Fibroblast of upper back skin (primary cell): ENCODE measurements around the gene EFCAB6.
A peak's percentile ranks its signal among the peaks of the same experiment; 100 is the strongest.

ENCODE experiments used
- DNase-seq: peaks from one replicate; pipeline ENCODE4 v3.0.0-alpha.2; 2013

Gene EFCAB6, protein sequence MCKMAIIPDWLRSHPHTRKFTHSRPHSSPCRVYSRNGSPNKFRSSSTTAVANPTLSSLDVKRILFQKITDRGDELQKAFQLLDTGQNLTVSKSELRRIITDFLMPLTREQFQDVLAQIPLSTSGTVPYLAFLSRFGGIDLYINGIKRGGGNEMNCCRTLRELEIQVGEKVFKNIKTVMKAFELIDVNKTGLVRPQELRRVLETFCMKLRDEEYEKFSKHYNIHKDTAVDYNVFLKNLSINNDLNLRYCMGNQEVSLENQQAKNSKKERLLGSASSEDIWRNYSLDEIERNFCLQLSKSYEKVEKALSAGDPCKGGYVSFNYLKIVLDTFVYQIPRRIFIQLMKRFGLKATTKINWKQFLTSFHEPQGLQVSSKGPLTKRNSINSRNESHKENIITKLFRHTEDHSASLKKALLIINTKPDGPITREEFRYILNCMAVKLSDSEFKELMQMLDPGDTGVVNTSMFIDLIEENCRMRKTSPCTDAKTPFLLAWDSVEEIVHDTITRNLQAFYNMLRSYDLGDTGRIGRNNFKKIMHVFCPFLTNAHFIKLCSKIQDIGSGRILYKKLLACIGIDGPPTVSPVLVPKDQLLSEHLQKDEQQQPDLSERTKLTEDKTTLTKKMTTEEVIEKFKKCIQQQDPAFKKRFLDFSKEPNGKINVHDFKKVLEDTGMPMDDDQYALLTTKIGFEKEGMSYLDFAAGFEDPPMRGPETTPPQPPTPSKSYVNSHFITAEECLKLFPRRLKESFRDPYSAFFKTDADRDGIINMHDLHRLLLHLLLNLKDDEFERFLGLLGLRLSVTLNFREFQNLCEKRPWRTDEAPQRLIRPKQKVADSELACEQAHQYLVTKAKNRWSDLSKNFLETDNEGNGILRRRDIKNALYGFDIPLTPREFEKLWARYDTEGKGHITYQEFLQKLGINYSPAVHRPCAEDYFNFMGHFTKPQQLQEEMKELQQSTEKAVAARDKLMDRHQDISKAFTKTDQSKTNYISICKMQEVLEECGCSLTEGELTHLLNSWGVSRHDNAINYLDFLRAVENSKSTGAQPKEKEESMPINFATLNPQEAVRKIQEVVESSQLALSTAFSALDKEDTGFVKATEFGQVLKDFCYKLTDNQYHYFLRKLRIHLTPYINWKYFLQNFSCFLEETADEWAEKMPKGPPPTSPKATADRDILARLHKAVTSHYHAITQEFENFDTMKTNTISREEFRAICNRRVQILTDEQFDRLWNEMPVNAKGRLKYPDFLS (N-terminal part only)

DNA sequence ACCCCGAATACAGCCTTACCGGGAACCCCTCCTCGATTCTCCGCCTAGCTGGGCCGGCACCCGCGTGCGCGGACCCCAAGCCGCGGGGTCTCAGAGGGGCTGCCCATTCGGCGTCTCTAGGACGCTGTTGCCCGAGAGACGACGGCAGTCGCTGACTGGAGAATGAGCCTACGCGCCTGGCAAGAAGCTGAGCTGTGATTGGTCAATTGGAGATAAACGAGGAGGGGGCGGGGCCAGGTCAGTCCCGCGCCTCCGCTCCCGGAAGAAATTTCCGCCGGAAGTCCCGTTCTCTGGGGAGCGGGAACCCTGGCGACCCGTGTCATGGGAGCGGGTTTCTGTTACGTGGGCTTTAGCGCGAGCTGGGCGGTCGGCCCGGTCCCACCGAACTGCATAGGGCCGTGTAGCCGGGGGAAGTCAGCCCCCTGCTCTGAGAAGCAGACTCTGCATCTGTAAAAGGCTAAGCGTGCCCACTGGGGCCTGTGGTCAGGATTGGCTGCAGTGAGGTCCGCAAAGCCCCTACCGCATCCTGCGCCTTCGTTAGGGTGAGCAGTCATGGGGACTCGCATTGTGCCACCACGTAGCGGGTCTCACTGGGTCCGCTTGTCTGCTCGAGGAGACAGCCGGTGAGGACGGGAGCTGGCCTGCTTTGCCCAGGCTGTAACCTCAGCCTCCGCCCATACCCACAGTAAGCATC is at the start of gene EFCAB6:
Gene EFCAB6, minus strand, starts transcription at position 157 of the 694 bp plus-strand sequence. CDS start 29,987 bp downstream, outside the sequence.
- peak; percentile 92 for DNase-seq

DNA sequence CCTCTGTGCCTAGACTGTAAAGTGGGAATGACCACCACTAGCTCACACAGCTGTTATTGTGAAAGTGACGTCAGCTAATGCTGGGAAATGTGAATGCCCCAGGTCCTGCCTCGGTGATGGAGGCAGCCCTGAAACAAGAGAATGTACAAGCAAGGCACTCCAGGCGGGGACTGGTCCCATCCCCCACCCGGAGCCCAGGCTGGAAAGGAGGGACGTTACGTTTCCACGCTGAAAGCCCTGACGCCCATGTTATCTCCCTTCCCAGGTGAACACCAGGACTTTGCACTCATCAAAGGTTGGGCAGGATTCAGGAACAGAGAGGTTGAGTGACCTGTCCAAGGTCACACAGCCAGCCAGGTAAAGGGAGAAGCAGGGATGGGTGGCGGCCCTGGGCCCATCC is 49.4 kb upstream of the EFCAB6 start:
- peak; percentile 28 for DNase-seq

DNA sequence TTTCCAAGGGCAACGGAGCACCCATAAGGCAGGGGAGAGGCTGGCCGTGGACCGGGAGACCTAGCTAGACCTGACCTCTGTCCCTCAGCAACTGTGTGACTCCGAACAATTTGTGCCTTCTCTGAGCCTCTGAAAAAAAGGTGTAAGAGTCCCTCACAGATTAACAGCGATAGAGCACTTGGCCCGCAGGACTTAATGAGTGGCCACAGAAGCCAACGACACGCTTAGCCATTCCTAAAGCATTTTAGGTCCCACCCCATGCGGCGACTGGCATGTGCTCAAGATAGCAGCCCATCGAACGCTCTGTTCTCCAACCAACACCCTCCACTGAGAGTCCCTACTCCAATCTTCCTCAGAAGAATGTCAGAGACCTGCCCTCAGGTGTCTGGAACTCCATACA is 48.7 kb upstream of the EFCAB6 start:
- DNase-seq, result no peak

DNA sequence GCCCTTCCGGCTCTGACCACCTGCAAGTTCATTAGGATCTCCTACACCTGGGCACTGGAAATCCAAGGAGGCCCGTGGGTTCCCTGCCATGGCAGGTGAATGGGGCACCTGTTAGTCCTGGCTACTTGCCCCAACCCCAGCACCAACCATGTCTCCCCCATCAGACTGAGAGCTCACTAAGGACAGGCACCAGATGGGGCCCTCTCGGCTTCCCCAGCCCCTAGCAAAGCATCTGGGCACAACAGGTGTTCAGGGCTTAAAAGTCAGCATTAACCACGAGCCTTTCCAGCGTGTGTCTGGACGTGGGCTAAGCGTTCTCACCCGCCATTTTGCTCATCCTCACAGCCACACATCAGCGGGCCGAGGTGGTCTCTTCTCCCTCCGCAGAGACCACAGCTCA is 48.0 kb upstream of the EFCAB6 start:
- DNase-seq, result no peak

DNA sequence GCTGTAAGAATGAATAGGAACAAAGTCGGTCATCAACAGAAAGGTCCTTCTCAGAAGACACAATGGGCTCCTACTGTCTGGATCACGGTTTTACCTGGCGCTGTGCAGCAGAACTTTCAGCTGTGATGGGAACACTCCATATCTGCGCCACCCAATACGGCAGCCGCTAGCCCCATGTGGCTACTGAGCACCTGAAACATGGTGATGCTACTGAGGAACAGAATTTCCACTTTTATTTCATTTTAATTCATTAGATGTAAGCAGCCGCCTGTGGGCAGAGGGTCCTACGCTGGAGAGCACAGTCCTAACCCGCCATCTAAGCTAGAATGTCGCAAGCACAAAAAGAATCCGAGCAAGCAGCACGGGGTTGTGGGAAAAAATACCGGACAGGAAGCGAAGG is 47.5 kb upstream of the EFCAB6 start:
- DNase-seq, result no peak

DNA sequence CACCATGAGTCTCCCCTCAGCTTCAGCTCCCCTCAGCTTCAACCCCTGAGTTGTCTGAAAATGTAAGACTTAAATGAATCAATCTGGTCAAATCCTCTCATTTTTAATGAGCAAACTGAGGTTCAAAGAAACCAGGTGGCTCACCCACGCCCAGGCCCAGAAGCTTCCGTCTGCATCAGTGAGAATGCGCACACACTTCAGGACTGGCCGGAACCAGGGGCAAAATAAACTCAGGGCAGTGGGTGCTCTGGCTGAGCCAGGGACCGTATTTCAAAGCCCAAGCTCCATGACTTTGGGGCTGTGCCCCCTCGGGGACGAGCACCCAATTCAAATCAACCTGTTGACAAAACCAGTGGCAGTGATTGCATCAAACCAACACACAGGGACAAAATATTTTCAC is 47.1 kb upstream of the EFCAB6 start:
- DNase-seq, result no peak

DNA sequence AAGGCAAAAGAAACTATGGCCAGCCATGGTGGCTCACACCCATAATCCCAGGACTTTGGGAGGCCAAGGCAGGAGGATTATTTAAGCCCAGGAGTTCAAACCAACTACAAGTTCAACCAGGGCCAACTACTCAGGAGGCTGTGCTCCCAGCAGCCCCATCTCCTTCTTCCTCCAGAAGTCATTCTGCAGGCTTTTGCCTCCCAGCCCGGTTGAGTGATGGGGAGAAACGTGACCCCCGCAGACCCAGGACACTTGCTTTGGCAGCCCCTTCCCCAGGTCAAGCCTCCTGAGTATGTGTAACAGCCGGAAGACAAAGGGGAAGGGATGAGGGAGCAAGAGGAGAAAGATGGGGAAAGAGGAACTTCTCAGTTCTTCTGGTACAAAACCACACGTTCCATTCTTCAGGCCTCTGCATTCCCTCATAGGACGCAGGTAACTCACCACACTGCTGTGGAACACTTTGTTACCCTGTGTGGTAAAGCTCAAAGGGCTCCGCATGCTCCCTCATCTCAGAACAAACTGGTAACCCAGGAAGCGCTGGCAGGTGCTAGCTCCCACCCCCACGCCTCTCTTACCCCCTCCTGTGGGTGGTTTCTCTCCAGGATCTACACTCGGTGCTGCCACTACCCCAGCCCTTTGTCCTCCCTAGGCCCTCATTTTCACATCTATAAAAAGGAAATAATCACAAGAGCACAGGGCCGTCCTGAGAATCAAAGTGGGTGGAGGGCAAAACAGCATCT is 46.2 kb upstream of the EFCAB6 start:
- DNase-seq, result no peak

DNA sequence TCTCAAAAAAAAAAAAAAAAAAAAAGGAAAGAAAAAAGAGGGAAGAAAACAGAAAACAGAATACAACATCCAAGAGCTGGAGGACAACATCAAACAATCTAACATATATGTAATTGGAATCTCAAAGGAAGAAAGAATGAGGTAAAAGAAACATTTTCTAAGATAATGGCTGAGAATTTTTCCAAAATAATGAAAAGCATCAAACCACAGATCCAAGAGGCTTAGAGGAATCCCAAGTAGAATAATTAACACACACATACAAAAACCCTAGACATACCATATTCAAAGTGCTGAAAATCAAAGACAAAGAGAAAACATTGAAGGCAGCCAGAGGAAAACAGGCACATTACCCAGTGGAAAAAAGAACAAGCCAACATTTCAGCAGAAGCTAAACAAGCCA is 45.3 kb upstream of the EFCAB6 start:
- DNase-seq, result no peak

DNA sequence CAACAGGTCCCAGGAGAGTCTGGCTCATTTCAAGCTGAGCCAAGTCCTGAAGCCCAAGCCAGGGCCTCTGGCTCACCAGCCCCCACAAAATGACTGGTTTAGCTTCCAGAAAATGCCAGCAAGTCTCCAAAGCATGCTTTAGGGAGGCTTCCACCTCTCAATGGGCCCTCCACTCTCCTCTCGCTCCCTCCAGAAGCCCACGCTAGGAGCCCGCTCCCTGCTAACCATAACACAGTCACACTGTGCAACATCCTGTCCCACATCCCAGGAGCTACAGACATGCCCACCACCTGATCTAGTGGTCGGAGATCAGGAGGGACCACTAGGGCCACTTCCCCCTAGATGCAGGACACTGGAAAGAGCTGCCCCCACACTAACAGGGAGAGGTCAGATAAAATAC is 43.3 kb upstream of the EFCAB6 start:
- no peak for DNase-seq

DNA sequence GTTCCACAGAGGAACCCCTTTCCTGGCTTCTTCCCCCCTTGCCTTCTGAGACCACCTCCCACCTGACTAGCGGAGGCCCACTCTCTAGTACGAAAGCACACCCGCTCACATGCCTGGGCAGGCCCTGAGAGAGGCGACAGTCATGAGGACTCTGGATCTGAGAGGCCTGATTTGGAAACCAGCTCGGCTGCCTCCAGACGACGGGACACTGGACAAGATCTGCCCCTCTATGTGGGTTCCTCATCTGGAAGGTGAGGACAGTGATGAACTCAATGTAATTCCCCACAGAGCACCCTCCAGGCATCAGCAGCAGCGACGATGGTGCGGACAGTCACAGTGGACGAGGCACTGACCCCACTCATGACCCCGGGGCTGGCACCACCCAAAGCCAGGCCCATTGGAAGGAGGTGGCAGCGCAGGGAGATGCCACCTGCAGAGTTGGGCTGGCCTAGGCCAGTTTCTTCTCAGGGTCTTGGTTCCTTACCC is 42.7 kb upstream of the EFCAB6 start:
- no peak for DNase-seq

DNA sequence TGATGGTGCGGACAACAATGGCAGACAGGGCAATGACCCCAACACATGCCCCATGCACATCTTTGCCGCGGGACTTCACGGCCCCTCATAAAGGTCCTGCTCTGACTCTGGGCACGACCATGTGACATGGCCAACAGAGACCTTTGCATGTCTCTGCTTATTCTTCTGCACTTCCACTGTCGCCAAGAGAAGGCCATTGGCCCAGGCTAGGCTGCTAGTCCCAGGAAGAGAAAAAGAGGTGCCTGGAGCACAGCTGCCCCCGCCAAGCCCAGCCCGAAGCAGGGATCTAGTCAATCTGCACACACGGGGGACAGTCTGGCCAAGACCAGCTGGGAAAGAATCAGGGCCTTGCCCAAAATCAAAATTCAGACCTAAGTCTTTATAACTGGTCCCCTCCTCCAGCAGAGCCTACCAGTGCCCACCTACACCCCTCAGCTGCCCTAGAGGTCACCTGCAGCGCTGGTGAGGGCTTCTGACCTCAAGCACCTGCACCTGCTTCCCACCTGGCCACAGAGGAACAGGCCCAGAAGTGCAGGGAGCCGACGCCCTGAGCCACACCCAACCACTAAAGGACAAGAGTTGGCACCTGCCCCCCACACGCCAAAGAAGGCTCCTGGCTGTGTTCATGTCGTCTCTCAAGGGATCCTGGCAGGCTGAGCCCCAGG is 42.1 kb upstream of the EFCAB6 start:
- no peak for DNase-seq

DNA sequence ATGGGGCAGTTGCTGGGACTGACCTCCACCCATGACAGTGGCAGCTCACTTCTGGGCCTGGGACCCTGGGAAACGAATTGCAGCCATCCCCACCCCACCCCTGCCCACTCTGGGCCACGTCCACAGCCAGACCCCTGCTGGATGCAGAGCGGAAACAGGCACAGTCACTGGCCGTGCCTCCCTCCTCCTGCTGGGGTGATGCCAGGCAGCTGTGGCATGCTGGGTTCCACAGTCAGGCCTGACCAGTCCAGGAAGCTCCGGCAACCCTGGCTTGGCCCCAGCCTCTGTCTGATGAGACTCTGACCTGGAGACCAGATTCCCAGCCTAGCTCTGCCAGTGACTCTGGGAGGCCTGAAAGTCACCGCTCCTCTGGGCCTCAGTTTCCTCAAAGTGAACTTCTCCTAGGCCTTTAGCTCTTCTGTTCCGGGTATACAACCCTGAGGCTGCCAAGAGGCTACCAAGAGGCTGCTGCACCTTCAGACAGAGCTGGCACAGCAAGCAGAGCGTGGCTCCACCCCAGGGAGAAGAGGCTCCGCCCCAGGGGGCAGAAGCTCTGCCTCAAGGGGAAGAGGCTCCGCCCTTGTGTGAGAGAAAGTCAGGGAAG is 41.3 kb upstream of the EFCAB6 start:
- no peak for DNase-seq

DNA sequence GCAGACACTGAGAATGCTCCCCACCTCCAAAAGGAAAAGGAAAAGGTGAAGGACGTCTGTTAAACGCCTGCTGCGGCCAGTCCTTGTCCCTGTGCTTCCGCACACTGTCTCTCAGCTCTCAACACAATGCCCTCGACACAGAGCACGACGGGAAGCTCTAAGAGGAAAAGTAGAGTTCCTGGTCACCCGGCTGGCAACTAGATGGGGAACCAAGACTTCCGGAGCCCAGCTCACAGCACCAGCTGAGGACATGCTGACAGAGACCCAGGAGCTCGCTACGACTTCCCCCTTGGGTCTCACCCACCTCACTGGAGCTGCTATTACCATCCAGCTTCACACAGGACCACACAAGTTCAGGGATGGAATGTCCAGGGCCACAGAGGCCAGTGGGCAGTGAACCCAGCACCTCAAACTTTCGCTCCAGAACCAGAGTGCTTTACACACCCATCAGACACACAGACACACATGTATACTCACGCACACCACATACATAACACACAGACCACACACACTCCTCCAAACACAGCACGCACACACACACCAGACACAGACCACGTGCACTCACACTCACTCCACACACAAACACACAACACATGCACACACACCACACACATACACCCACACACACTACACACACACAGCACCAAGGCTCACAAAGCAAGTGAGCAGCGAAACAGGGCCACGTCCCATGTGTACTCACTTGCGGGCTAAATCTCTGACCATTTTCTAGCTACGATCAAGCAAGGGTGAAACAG is 40.6 kb upstream of the EFCAB6 start:
- no peak for DNase-seq

DNA sequence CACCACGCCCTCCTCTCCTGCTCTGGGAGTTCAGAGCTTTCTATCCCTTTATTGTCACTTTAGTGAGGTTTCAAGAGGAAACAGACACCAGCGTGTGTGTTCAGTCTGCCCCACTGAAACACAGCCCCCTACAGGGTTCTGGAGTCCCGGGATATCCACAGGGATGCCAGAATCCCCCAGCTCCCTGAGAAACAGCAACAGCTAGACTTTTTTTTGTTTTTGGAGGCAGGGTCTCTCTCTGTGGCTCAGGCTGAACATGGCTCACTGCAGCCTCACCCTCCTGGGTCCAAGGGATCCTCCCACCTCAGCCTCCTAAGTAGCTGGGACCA is 39.8 kb upstream of the EFCAB6 start:
- no peak for DNase-seq

DNA sequence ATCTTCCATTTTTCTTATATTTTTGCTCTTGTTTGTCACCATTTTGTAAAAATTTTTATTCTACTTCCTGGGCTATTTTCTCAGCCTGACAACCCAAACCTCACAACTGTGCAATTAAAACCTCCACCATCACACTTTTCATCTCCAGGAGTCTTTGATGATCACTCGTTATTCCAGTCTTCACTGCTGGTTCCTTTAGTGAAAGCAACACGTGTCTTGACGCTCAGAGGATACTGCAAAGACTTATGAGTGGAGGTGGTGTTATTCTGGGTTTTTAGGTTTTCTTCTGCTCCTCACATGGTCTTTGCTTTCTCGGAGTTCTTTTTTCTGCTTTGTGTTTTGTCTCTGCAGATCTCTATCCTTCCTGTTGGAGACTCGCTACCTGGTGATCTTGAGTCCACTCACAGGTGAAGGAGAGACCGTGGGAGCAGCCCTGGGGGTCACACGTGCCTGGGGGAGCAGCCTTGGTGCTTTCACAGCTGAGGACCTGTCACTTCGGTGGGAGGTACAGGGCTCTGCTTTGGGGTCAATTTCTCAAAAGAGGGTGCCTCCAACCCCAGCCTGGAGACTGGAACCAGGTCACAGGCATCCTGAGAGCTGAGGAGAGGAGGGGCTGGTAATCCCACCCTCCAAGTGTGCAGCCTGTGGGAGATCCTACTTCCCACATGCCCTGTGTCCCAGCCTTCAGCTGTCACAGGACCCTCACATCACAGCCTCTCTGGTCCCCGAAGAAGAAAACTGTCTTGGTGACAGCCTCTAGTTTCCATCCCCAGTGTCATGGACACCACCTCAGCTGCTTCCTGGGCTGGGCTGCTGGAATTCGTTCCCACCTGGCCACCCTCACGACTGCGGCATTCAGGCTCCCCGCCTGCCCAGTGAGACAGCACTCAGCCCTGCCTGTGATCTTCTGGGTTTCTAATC is 39.2 kb upstream of the EFCAB6 start:
- no peak for DNase-seq

DNA sequence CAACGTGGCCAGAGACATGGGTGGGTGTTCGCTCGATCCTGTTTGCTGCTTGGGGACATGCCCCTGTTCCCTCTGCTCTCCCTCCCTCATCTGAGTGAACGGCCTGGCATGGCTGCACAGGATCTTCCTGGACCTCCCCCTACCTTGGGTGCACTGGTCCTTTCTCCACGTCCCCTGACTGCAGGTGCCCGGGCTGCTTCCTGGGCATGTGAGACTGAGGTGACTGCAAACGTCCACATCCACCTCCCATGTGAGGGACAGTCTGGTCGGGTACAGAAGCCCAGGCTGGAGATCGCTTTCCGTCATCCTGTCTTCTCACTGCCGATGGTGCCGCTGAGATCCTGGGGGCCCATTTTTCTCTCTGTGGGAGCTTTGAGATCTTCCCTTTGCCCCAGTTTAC is 38.4 kb upstream of the EFCAB6 start:
- no peak for DNase-seq

DNA sequence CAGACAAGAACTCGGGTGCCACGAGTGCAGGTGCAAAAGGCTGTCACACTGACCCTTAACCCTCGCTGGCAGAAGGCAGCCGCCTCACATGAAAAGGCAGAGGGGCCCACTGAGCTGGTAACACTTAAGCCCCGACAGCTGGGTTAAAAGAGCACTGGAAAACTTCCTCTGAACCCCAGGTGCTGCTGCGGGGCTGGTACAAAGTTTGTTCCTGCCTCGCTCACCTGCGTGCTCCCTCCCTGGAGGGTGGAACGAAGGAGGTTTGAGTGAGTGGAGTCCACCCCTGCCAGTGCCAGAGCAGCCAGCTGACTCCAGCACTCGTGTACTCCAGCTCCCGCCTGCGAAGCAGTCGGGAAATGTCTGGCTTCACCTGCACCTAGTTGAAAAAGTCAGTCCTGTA is 37.6 kb upstream of the EFCAB6 start:
- no peak for DNase-seq

DNA sequence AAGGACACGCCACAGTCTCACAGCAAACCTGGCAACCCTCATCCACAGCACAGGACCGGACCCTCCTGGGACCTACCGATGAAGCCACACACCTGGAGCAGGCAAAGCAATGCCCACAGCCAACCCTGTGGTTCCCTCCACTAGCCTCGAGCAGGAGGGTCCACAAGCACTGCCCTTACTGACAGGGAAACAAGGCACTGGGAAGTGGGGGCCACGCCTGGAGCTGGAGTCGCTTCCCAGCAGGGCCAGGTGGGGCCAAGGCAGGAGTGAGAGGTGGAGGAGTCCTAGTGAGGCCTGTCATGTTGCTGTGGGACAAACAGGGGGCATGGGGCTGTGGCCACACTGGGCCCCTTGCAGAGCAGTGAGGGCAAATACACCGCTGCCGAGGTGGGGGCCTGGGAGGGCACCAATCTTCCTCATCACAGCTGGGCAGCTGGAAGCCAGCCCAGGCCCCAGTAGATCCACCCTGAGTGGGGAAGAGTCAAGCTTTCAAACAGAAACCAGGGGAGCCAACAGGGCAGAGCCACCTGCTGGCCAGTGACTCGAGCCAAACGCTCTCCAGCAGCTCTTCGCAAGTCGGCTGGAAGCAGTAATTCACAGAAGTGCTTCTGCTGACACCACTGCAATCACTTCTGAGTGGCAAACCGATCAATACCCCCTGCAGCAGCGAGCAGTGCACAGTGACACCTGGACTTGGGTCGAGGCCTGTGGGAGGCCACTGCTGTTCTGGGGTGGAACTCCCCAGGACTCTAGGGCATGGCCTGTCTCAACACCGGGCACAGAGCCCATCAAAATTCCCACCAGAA is 36.5 kb upstream of the EFCAB6 start:
- peak; percentile 19 for DNase-seq
